ENCODE results near the gene CREBL2.
A peak's percentile ranks its signal among the peaks of the same experiment; 100 is the strongest.
"Not testable (repeated sequence)": the region's sequence is repeated elsewhere in the genome, so short reads cannot be mapped to it uniquely, and the experiment has no call there.

The CREBL2 gene

GRCh38 chr12:12609692-12610091, 2.0 kb upstream of the CREBL2 start:
- DNase-seq (ENCODE audit: low read depth, low spot score): no peak
- no peak overlapping the region for H3K4me3 ChIP-seq (ENCODE audit: low read depth, low read length)
- no peak for TF ChIP-seq CTCF (IDR thresholded peaks at IDR 0.05; ENCODE audit: insufficient read depth, low read length, missing control alignments)
- POLR2A ChIA-PET: no interaction called here
- CTCF ChIA-PET: interaction anchor here (1.0 to 1.2 kb wide), 2 partner anchors 46 to 231 kb away, joined by 3 read pairs; no protein-coding TSS in a partner anchor

- ChIA-PET POLR2A (no interaction called here), CTCF (no interaction called here)
- no peak overlapping the region for H3K4me3 ChIP-seq (ENCODE audit: low read depth, low read length)
- no peak for TF ChIP-seq CTCF (IDR thresholded peaks at IDR 0.05; ENCODE audit: insufficient read depth, low read length, missing control alignments)
- DNase-seq (ENCODE audit: low read depth, low spot score): no peak
Observed at GRCh38 chr12:12610711-12611110, 965 bp upstream of the CREBL2 start.

GRCh38 chr12:12612358-12612757, 682 bp downstream of the CREBL2 start:
- no peak for DNase-seq (ENCODE audit: low read depth, low spot score)
- no peak for TF ChIP-seq CTCF (IDR thresholded peaks at IDR 0.05; ENCODE audit: insufficient read depth, low read length, missing control alignments)
- CTCF ChIA-PET: interaction anchor here (1.3 to 1.4 kb wide), 2 partner anchors 42 to 49 kb away, joined by 3 to 4 read pairs; partner anchors contain the start of gene DUSP16
- POLR2A ChIA-PET: no interaction called here
- H3K4me3 ChIP-seq (ENCODE audit: low read depth, low read length): peak overlapping the region; percentile 82

- ChIA-PET CTCF (interaction anchor here (0.8 to 1.4 kb wide), 2 partner anchors 11 to 50 kb away, joined by 3 to 4 read pairs; partner anchors contain the start of gene DUSP16), POLR2A (no interaction called here)
- TF ChIP-seq CTCF (IDR thresholded peaks at IDR 0.05; ENCODE audit: insufficient read depth, low read length, missing control alignments): no peak
- DNase-seq (ENCODE audit: low read depth, low spot score): no peak
- H3K4me3 ChIP-seq (ENCODE audit: low read depth, low read length): no peak overlapping the region
Observed at GRCh38 chr12:12613344-12613743, 1.7 kb downstream of the CREBL2 start.

GRCh38 chr12:12614342-12614741, 2.7 kb downstream of the CREBL2 start:
- no peak for TF ChIP-seq CTCF (IDR thresholded peaks at IDR 0.05; ENCODE audit: insufficient read depth, low read length, missing control alignments)
- DNase-seq (ENCODE audit: low read depth, low spot score): no peak
- CTCF ChIA-PET: interaction anchor here (1.2 kb wide), 1 partner anchor 42 kb away, joined by 6 read pairs; no protein-coding TSS in a partner anchor
- POLR2A ChIA-PET: no interaction called here
- H3K4me3 ChIP-seq (ENCODE audit: low read depth, low read length): no peak overlapping the region

GRCh38 chr12:12616512-12617310, 5.0 kb downstream of the CREBL2 start:
- H3K4me3 ChIP-seq (ENCODE audit: low read depth, low read length): no peak overlapping the region
- no peak for DNase-seq (ENCODE audit: low read depth, low spot score)
- TF ChIP-seq CTCF (IDR thresholded peaks at IDR 0.05; ENCODE audit: insufficient read depth, low read length, missing control alignments): no peak
- ChIA-PET CTCF (interaction anchor here (0.6 to 1.8 kb wide), 5 partner anchors 10 to 88 kb away, joined by 3 to 7 read pairs (median 4); no protein-coding TSS in a partner anchor), POLR2A (no interaction called here)

GRCh38 chr12:12618064-12618463, 6.4 kb downstream of the CREBL2 start:
- H3K4me3 ChIP-seq (ENCODE audit: low read depth, low read length); POLR2A ChIA-PET; DNase-seq (ENCODE audit: low read depth, low spot score); CTCF ChIA-PET: not testable (repeated sequence)
